ENCODE results near the gene WNT4. TPM values are rescaled to one million over a fixed set of nuclear protein-coding genes. Genes with fewer than 3 reads are reported as not detected.

Gene WNT4
- total and polyA plus RNA-seq, 2 donors (not counting 1 experiment from before 2014, with no cell fraction given), result not detected

GRCh38 chr1:22184892-22185612 is 42.2 kb upstream of the WNT4 start:
- Mint-ChIP-seq H3K4me1 (peaks cover 2% of the 10 kb centered on the region), H3K9me3 (ENCODE audit: insufficient read depth) (no peaks in the 10 kb centered on the region), H3K27ac (no peak overlapping the region), H3K27me3 (peaks cover 48% of the 10 kb centered on the region), H3K4me3 (no peak overlapping the region)
- no peaks in the 10 kb centered on the region for H4K20me1 ChIP-seq (ENCODE audit: control insufficient read depth, insufficient read depth, low read length, poor library complexity, severe bottlenecking)
- TF ChIP-seq CTCF (IDR thresholded peaks at IDR 0.05) (no peak), EZH2 (IDR thresholded peaks at IDR 0.05; ENCODE audit: borderline replicate concordance, insufficient read depth, low read depth, low read length, poor library complexity, severe bottlenecking) (no peak)
- no peaks in the 10 kb centered on the region for H3K36me3 ChIP-seq (replicated peaks in 1 of 2; ENCODE audit: control extremely low read depth in 1 of 2, control insufficient read depth in 1 of 2, extremely low read depth in 1 of 2, insufficient read depth in 2 of 2, low read length in 1 of 2)
- no peak overlapping the region for H3K4me3 ChIP-seq (ENCODE audit: control extremely low read depth in 1 of 5, extremely low read depth in 1 of 5, insufficient read depth in 1 of 5, low read depth in 2 of 5, low read length in 4 of 5)
- H3K27ac ChIP-seq (ENCODE audit: low read length in 2 of 2), result no peak overlapping the region
- no peak overlapping the region for H3K9ac ChIP-seq (ENCODE audit: low read length)
- no peaks in the 10 kb centered on the region for H3K79me2 ChIP-seq (ENCODE audit: control insufficient read depth, insufficient read depth, low read length)
- ChIA-PET CTCF (no interaction called here), POLR2A (interaction anchor here (0.7 kb wide), 1 partner anchor 23 kb away, joined by 4 read pairs; no protein-coding TSS in a partner anchor)
- no peak overlapping the region for H2AFZ ChIP-seq (ENCODE audit: insufficient read depth, low read depth, low read length, poor library complexity, severe bottlenecking)
- H3K9me3 ChIP-seq (ENCODE audit: control extremely low read depth in 1 of 3, control insufficient read depth in 2 of 3, insufficient read depth in 1 of 3, low read length in 2 of 3), result no peaks in the 10 kb centered on the region
- H3K4me1 ChIP-seq (ENCODE audit: control insufficient read depth in 2 of 2, insufficient read depth in 2 of 2, low read length in 2 of 2), result no peaks in the 10 kb centered on the region
- H3K4me2 ChIP-seq (replicated peaks; ENCODE audit: low read depth, low read length, poor library complexity, severe bottlenecking), result no peak overlapping the region
- 50% methylated on average over 15 of the region's 21 CpGs for WGBS (ENCODE audit: insufficient coverage)
- no peak for ATAC-seq (ENCODE audit: low read depth)
- intact Hi-C loops (cut with micrococcal nuclease), result no loop called here
- H3K27me3 ChIP-seq (replicated peaks in 1 of 4; ENCODE audit: control extremely low read depth in 1 of 4, control insufficient read depth in 3 of 4, insufficient read depth in 4 of 4, low read length in 3 of 4), result peaks cover 0 to 16% (median under 1%) of the 10 kb centered on the region in 4 experiments
- DNase-seq, result no peak

- peaks cover 48% of the 10 kb centered on the region for H3K27me3 Mint-ChIP-seq
- Histone ChIP-seq H3K79me2 (ENCODE audit: control insufficient read depth, insufficient read depth, low read length) (no peaks in the 10 kb centered on the region), H3K9me3 (ENCODE audit: control extremely low read depth in 1 of 3, control insufficient read depth in 2 of 3, insufficient read depth in 1 of 3, low read length in 2 of 3) (no peaks in the 10 kb centered on the region), H2AFZ (ENCODE audit: insufficient read depth, low read depth, low read length, poor library complexity, severe bottlenecking) (no peak overlapping the region), H3K4me2 (replicated peaks; ENCODE audit: low read depth, low read length, poor library complexity, severe bottlenecking) (no peak overlapping the region), H3K4me1 (ENCODE audit: control insufficient read depth in 2 of 2, insufficient read depth in 2 of 2, low read length in 2 of 2) (no peaks in the 10 kb centered on the region), H4K20me1 (ENCODE audit: control insufficient read depth, insufficient read depth, low read length, poor library complexity, severe bottlenecking) (no peaks in the 10 kb centered on the region), H3K4me3 (ENCODE audit: control extremely low read depth in 1 of 5, extremely low read depth in 1 of 5, insufficient read depth in 1 of 5, low read depth in 2 of 5, low read length in 4 of 5) (no peak overlapping the region), H3K27me3 (replicated peaks in 1 of 4; ENCODE audit: control extremely low read depth in 1 of 4, control insufficient read depth in 3 of 4, insufficient read depth in 4 of 4, low read length in 3 of 4) (peaks cover 0 to 16% (median under 1%) of the 10 kb centered on the region in 4 experiments), H3K36me3 (replicated peaks in 1 of 2; ENCODE audit: control extremely low read depth in 1 of 2, control insufficient read depth in 1 of 2, extremely low read depth in 1 of 2, insufficient read depth in 2 of 2, low read length in 1 of 2) (no peaks in the 10 kb centered on the region), H3K27ac (ENCODE audit: low read length in 2 of 2) (no peak overlapping the region), H3K9ac (ENCODE audit: low read length) (no peak overlapping the region)
- POLR2A ChIA-PET, result interaction anchor here (0.7 kb wide), 1 partner anchor 24 kb away, joined by 4 read pairs; no protein-coding TSS in a partner anchor
- H3K9me3 Mint-ChIP-seq (ENCODE audit: insufficient read depth), result no peaks in the 10 kb centered on the region
- intact Hi-C loops (cut with micrococcal nuclease), result no loop called here
- TF ChIP-seq CTCF (IDR thresholded peaks at IDR 0.05) (no peak), EZH2 (IDR thresholded peaks at IDR 0.05; ENCODE audit: borderline replicate concordance, insufficient read depth, low read depth, low read length, poor library complexity, severe bottlenecking) (no peak)
- peaks cover 2% of the 10 kb centered on the region for H3K4me1 Mint-ChIP-seq
- no peak overlapping the region for H3K27ac Mint-ChIP-seq
- DNase-seq (no peak), ATAC-seq (ENCODE audit: low read depth) (no peak)
- no CpG with 5 or more reads among the region's 1 CpG for WGBS (ENCODE audit: insufficient coverage)
- H3K4me3 Mint-ChIP-seq, result no peak overlapping the region
- CTCF ChIA-PET, result no interaction called here
Observed at GRCh38 chr1:22184454-22184853, 41.6 kb upstream of the WNT4 start.
